DOHH2 (cell line): ENCODE measurements around the gene SLC35E2B.
"Not testable (repeated sequence)": the region's sequence is repeated elsewhere in the genome, so short reads cannot be mapped to it uniquely, and the experiment has no call there.

ENCODE experiments used
- H3F3A ChIP-seq: fragments of 200-600 bp; sonication (generic), shearing (Covaris generic); 2 replicates; pipeline ENCODE4 v1.6.0; 2016; ENCODE audit warnings: antibody characterized with exemption, mild to moderate bottlenecking; ENCODE audit not compliant: control insufficient read depth, insufficient read depth
- H3K27ac ChIP-seq: fragments of 200-600 bp; sonication (generic); 2 replicates; pipeline ENCODE4 v1.5.1; 2014; ENCODE audit warnings: low read depth, mild to moderate bottlenecking, low read length, moderate library complexity
- H3K27me3 ChIP-seq: fragments of 200-600 bp; sonication (generic); 2 replicates; pipeline ENCODE4 v1.6.1; 2014; ENCODE audit warnings: mild to moderate bottlenecking, low read length, mixed read lengths; ENCODE audit not compliant: control insufficient read depth
- H3K36me3 ChIP-seq: fragments of 200-600 bp; sonication (generic); 2 replicates; pipeline ENCODE4 v1.6.1; 2014; ENCODE audit warnings: mild to moderate bottlenecking, low read length, moderate library complexity, mixed read lengths; ENCODE audit not compliant: control insufficient read depth
- H3K4me1 ChIP-seq: fragments of 200-600 bp; sonication (generic); 2 replicates; pipeline ENCODE4 v1.6.1; 2014; ENCODE audit warnings: mild to moderate bottlenecking, low read length, mixed read lengths; ENCODE audit not compliant: control insufficient read depth
- H3K4me2 ChIP-seq: fragments of 200-600 bp; sonication (generic); 2 replicates; pipeline ENCODE4 v1.6.0; 2014; ENCODE audit warnings: mild to moderate bottlenecking, low read length, moderate library complexity
- H3K4me3 ChIP-seq: fragments of 200-600 bp; sonication (generic); 2 replicates; pipeline ENCODE4 v1.5.1; 2014; ENCODE audit warnings: mild to moderate bottlenecking, low read length, mixed read lengths
- H3K79me2 ChIP-seq: fragments of 200-600 bp; sonication (generic); 2 replicates; pipeline ENCODE4 v1.6.1; 2014; ENCODE audit warnings: mild to moderate bottlenecking, low read length, mixed read lengths; ENCODE audit not compliant: control insufficient read depth
- H3K9me2 ChIP-seq: fragments of 200-600 bp; sonication (generic); replicated peaks from 2 replicates; pipeline ENCODE4 v1.6.1; 2014; ENCODE audit warnings: mild to moderate bottlenecking, low read length, mixed read lengths; ENCODE audit not compliant: control insufficient read depth
- H3K9me3 ChIP-seq: fragments of 200-600 bp; sonication (generic); 2 replicates; pipeline ENCODE4 v1.6.1; 2014; ENCODE audit warnings: antibody characterized with exemption, low read length, mixed read lengths; ENCODE audit not compliant: control insufficient read depth, insufficient read depth
- H4K20me1 ChIP-seq: fragments of 200-600 bp; sonication (generic); 2 replicates; pipeline ENCODE4 v1.6.0; 2014; ENCODE audit warnings: low read depth, mild to moderate bottlenecking, antibody characterized with exemption, low read length, moderate library complexity; ENCODE audit not compliant: control insufficient read depth, insufficient read depth
- EZH2phosphoT487 ChIP-seq: fragments of 200-600 bp; sonication (generic); IDR thresholded peaks from 2 replicates; pipeline ENCODE4 v1.6.1; 2017; ENCODE audit warnings: borderline replicate concordance, mild to moderate bottlenecking, antibody characterized with exemption, low read length, moderate library complexity, mixed read lengths
- TF ChIP-seq, protein P1 (sequence below): fragments of 200-600 bp; sonication (generic); IDR thresholded peaks from one replicate; pipeline ENCODE4 v1.5.1; 2014; ENCODE audit warnings: antibody characterized with exemption, mild to moderate bottlenecking, low read depth, low read length; ENCODE audit not compliant: poor library complexity, severe bottlenecking

Gene SLC35E2B

GRCh38 chr1:1704284-1704957 lies 11.8 kb upstream of the SLC35E2B start:
- not testable (repeated sequence) for H3K27ac ChIP-seq, H3K36me3 ChIP-seq, H4K20me1 ChIP-seq, H3F3A ChIP-seq, H3K4me2 ChIP-seq, H3K79me2 ChIP-seq, H3K9me2 ChIP-seq, H3K9me3 ChIP-seq, H3K4me1 ChIP-seq, H3K4me3 ChIP-seq, H3K27me3 ChIP-seq

GRCh38 chr1:1703796-1704195 lies 11.2 kb upstream of the SLC35E2B start:
- H3K27ac ChIP-seq, result no peak overlapping the region
- H4K20me1 ChIP-seq, result no peaks in the 10 kb centered on the region
- no peaks in the 10 kb centered on the region for H3K4me1 ChIP-seq
- H3K9me2 ChIP-seq, result no peaks in the 10 kb centered on the region
- no peaks in the 10 kb centered on the region for H3F3A ChIP-seq
- no peak overlapping the region for H3K4me2 ChIP-seq
- no peaks in the 10 kb centered on the region for H3K36me3 ChIP-seq
- no peaks in the 10 kb centered on the region for H3K79me2 ChIP-seq
- H3K9me3 ChIP-seq, result no peaks in the 10 kb centered on the region
- no peaks in the 10 kb centered on the region for H3K27me3 ChIP-seq
- TF ChIP-seq, protein P1, sequence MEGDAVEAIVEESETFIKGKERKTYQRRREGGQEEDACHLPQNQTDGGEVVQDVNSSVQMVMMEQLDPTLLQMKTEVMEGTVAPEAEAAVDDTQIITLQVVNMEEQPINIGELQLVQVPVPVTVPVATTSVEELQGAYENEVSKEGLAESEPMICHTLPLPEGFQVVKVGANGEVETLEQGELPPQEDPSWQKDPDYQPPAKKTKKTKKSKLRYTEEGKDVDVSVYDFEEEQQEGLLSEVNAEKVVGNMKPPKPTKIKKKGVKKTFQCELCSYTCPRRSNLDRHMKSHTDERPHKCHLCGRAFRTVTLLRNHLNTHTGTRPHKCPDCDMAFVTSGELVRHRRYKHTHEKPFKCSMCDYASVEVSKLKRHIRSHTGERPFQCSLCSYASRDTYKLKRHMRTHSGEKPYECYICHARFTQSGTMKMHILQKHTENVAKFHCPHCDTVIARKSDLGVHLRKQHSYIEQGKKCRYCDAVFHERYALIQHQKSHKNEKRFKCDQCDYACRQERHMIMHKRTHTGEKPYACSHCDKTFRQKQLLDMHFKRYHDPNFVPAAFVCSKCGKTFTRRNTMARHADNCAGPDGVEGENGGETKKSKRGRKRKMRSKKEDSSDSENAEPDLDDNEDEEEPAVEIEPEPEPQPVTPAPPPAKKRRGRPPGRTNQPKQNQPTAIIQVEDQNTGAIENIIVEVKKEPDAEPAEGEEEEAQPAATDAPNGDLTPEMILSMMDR, result no peak
- TF ChIP-seq EZH2phosphoT487, result no peak
- no peak overlapping the region for H3K4me3 ChIP-seq

DNA sequence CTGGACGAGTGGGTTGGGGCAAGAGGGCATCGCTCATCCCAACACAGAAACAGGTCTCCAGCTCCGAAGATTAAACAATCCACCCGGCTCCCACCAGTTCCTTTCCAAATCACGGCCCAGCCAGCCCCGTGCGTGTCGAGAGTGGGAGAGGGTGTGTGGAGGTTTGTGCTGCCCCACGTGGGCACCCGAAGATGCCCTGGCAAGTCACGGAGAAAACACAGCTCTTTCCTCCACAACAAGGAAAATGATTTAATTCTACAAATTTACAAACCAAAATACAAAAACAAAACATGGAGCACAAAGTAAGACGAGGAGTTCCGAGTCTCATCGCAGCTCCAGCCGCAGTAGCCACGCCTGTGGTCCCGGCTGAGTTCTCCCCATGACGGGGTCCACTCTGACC lies 9.9 kb upstream of the SLC35E2B start:
- not testable (repeated sequence) for H3K36me3 ChIP-seq, H3K9me2 ChIP-seq

DNA sequence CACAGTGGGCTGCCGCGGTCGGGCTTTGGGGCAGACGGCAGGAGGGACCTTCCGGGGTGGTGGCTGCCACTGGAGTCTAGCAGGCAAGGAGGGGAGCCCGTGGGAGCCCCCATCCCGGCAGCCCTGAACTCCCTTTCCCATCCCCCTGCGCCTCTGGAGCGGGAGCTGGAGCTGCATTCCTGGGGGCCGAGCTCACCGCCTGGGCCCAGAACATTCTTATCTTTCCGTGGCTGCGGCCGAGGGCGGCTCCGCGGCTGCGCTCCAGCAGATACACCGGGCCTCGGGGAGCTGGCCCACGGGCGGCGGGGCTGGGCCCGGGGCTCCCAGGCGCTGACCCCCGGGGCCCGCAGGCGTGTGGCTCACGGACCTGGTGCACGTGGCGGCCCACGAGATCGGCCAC lies 8.0 kb upstream of the SLC35E2B start:
- H3F3A ChIP-seq, H3K27ac ChIP-seq, H3K9me3 ChIP-seq, H3K4me1 ChIP-seq, H3K79me2 ChIP-seq, H3K9me2 ChIP-seq, H3K36me3 ChIP-seq, H3K27me3 ChIP-seq, H3K4me3 ChIP-seq, H4K20me1 ChIP-seq, H3K4me2 ChIP-seq: not testable (repeated sequence)

More for the DNA sequence above, 9.9 kb upstream of the SLC35E2B start:
- not testable (repeated sequence) for H3F3A ChIP-seq, H3K27ac ChIP-seq, H3K4me3 ChIP-seq, H4K20me1 ChIP-seq, H3K27me3 ChIP-seq, H3K79me2 ChIP-seq, H3K4me2 ChIP-seq, H3K4me1 ChIP-seq, H3K9me3 ChIP-seq

DNA sequence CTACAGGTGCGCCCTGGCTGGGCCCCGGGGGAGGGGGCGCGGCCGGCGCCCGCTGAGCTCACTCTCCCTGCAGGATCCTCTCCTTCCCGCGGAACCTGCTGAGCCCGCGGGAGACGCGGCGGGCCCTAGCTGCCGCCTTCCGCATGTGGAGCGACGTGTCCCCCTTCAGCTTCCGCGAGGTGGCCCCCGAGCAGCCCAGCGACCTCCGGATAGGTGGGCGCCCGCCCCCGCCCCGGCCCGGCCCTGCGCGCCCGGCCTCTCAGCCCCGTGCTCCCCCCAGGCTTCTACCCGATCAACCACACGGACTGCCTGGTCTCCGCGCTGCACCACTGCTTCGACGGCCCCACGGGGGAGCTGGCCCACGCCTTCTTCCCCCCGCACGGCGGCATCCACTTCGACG lies 7.5 kb upstream of the SLC35E2B start:
- not testable (repeated sequence) for H3K4me1 ChIP-seq, H3K79me2 ChIP-seq, H3K4me2 ChIP-seq, H3K27ac ChIP-seq, H3K9me3 ChIP-seq, H3K9me2 ChIP-seq, H4K20me1 ChIP-seq, H3K4me3 ChIP-seq, H3K27me3 ChIP-seq, H3F3A ChIP-seq, H3K36me3 ChIP-seq

DNA sequence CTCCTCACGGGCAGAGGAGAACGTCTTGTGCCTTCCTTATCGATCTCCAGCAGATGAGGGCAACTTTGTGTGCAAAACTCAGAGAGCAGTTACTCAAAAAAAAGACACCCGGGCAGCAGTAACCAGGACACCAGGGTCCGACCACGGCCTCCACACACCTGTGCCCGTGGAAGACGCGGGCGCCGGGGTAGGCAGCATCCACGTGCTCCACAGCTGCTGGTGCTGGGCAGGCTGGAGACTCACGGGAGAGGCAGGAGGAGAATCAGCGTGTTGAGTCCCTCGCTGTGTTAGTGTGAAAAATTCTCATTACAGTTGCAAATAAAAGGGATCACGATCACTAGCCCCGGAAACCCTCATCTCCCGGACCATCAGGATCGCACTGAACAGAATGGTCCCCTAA lies 6.5 kb upstream of the SLC35E2B start:
- not testable (repeated sequence) for H3K4me3 ChIP-seq, H3K9me2 ChIP-seq, H3K79me2 ChIP-seq, H3K27ac ChIP-seq, H3K27me3 ChIP-seq, H3F3A ChIP-seq, H3K4me2 ChIP-seq, H3K9me3 ChIP-seq, H4K20me1 ChIP-seq, H3K4me1 ChIP-seq, H3K36me3 ChIP-seq

- not testable (repeated sequence) for H3K79me2 ChIP-seq, H3K27me3 ChIP-seq, H4K20me1 ChIP-seq, H3K9me3 ChIP-seq, H3K4me2 ChIP-seq, H3K27ac ChIP-seq, H3K4me1 ChIP-seq, H3K36me3 ChIP-seq, H3K4me3 ChIP-seq, H3K9me2 ChIP-seq, H3F3A ChIP-seq
Observed at GRCh38 chr1:1697358-1698183, 5.0 kb upstream of the SLC35E2B start.
